Lower leg skin (tissue), 4 donors: Measurements from ENCODE around the gene GNAI3. TPM values are rescaled to one million over a fixed set of nuclear protein-coding genes. Genes with fewer than 3 reads are reported as not detected.

Experiments used
- DNase-seq, 2 donors: peaks; one replicate each; pipeline ENCODE4 v3.0.0-alpha.2; 2019; ENCODE audit warnings: low spot score in 2 of 2
- H3K4me3 ChIP-seq: fragments of 200-600 bp; sonication (generic); 2 replicates; pipeline ENCODE4 v1.5.1; 2017; ENCODE audit warnings: mild to moderate bottlenecking, low read depth; ENCODE audit not compliant: poor library complexity, severe bottlenecking
- POLR2A ChIP-seq, 2 donors: fragments of 450-650 bp; IDR thresholded peaks; one replicate each; pipeline ENCODE4 v1.6.1; 2016 to 2017; ENCODE audit warnings: antibody characterized with exemption in 2 of 2, mild to moderate bottlenecking in 1 of 2, moderate library complexity in 1 of 2
- WGBS, 2 donors: methylation state at CpG; one replicate each; pipeline ENCODE4 v1.1.5; 2018; 5-methylcytosine and 5-hydroxymethylcytosine counted together
- intact Hi-C: fragments of 100-400 bp; cut with DNase I; formaldehyde crosslinking; loops from one replicate; pipeline ENCODE4 v1.15.0; 2023; ENCODE audit warnings: low total_unique reads
- total RNA-seq, 4 donors: library from RNA; depleted of rRNA; stranded (reverse); fragments of >200 nt; gene quantifications; one replicate each; pipeline ENCODE4 v1.1.0, GENCODE V29; 2016
- TF ChIP-seq, protein P1 (sequence below), 3 donors: fragments of 450-650 bp; IDR thresholded peaks; one replicate each; pipeline ENCODE4 v1.5.1; 2016; ENCODE audit warnings: antibody characterized with exemption in 3 of 3, mild to moderate bottlenecking in 3 of 3, moderate library complexity in 2 of 3

GNAI3 gene
- total RNA-seq, 4 donors from 2014 or later: 8.5 to 13.2 (median 10.7) TPM

DNA sequence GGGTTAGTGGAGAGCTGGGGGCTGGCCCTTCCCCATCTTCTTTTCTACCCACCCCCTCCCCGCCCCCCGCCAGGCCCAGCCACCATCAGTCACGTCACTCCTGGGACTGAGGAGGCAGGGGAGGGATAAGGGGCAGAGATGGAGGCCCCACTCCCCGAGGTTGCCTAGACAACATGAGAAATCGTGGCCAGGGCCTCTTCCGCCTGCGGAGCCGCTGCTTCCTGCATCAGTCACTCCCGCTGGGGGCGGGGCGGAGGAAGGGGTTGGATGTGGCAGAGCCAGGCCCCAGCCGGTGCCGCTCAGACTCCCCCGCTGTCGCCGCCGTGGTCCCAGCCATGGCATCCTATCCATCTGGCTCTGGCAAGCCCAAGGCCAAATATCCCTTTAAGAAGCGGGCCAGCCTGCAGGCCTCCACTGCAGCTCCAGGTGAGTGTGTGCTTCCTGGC lies 72.4 kb downstream of the GNAI3 start:
- peak overlapping the region; percentile 44 for H3K4me3 ChIP-seq
- TF ChIP-seq POLR2A (IDR thresholded peaks at IDR 0.05): no peak
- TF ChIP-seq, protein P1, sequence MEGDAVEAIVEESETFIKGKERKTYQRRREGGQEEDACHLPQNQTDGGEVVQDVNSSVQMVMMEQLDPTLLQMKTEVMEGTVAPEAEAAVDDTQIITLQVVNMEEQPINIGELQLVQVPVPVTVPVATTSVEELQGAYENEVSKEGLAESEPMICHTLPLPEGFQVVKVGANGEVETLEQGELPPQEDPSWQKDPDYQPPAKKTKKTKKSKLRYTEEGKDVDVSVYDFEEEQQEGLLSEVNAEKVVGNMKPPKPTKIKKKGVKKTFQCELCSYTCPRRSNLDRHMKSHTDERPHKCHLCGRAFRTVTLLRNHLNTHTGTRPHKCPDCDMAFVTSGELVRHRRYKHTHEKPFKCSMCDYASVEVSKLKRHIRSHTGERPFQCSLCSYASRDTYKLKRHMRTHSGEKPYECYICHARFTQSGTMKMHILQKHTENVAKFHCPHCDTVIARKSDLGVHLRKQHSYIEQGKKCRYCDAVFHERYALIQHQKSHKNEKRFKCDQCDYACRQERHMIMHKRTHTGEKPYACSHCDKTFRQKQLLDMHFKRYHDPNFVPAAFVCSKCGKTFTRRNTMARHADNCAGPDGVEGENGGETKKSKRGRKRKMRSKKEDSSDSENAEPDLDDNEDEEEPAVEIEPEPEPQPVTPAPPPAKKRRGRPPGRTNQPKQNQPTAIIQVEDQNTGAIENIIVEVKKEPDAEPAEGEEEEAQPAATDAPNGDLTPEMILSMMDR (IDR thresholded peaks at IDR 0.05): no peak
- WGBS, 2 donors: 0 to 1% methylated on average over 15 to 17 of the region's 18 CpGs
- intact Hi-C loops: loop anchor here (10.0 kb wide), 1 partner anchor 76 kb away; the partner anchor contains the start of gene GNAI3
- DNase-seq: peak; percentile 86 to 98

DNA sequence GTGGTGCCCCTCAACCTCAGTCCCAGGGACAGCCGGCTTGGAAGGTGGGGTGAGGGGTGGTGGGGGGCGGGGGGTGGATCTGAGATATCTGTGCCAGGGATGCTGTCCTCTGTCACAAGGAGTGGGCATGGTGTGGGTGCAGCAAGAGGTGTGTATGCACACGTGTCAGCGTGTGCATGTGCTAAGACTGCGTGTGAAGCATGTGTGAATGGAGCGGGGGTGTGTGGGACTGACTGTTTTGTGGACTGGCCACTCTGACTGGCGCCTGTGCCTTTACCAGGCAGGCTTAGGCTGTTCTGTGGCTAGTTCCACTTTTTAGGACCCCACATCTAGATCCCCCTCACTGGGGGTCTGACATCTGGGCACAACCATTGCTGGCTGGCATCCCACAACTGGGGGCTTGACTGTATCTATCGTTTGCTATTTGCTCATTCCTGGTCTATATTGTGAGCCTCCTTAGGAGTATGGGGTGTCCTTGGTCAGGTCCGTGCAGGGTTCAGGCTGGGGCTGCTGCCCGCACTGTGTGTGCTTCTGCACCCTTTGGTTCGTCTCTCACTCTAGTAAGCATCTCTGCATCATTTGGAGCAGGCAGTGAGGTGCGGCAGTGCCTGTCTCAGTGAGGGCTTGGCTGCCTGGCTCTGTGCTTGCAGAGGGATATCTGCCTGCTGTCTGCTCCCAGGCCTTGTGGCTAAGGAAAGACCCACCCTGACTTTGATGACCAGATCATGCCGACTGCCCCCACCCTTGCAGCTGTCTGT lies 73.1 kb downstream of the GNAI3 start:
- intact Hi-C loops: loop anchor here (10.0 kb wide), 1 partner anchor 77 kb away; the partner anchor contains the start of gene GNAI3
- DNase-seq: peak in 1 of 2 donors; percentile 79
- TF ChIP-seq POLR2A (IDR thresholded peaks at IDR 0.05): no peak
- TF ChIP-seq, protein P1 (IDR thresholded peaks at IDR 0.05): no peak
- WGBS, 2 donors: 23 to 38% methylated on average over 12 to 13 of the region's 13 CpGs
- no peak overlapping the region for H3K4me3 ChIP-seq

GRCh38 chr1:109622137-109622892 lies 73.9 kb downstream of the GNAI3 start:
- 77 to 88% methylated on average over 11 of the region's 11 CpGs for WGBS, 2 donors
- TF ChIP-seq, protein P1 (IDR thresholded peaks at IDR 0.05): no peak
- TF ChIP-seq POLR2A (IDR thresholded peaks at IDR 0.05): no peak
- H3K4me3 ChIP-seq: no peak overlapping the region
- intact Hi-C loops: loop anchor here (10.0 kb wide), 1 partner anchor 78 kb away; the partner anchor contains the start of gene GNAI3
- peak; percentile 9 to 78 for DNase-seq

GRCh38 chr1:109622895-109623294 lies 74.5 kb downstream of the GNAI3 start:
- no peak overlapping the region for H3K4me3 ChIP-seq
- TF ChIP-seq, protein P1 (IDR thresholded peaks at IDR 0.05): no peak
- TF ChIP-seq POLR2A (IDR thresholded peaks at IDR 0.05): no peak
- 93 to 98% methylated on average over 3 of the region's 3 CpGs for WGBS, 2 donors
- peak in 1 of 2 donors; percentile 12 for DNase-seq
- intact Hi-C loops: loop anchor here (10.0 kb wide), 1 partner anchor 78 kb away; the partner anchor contains the start of gene GNAI3

- WGBS, 2 donors: 59 to 60% methylated on average over 11 of the region's 11 CpGs
- intact Hi-C loops: loop anchor here (10.0 kb wide), 1 partner anchor 79 kb away; the partner anchor contains the start of gene GNAI3
- no peak overlapping the region for H3K4me3 ChIP-seq
- DNase-seq: peak; percentile 12 to 83
- no peak for TF ChIP-seq POLR2A (IDR thresholded peaks at IDR 0.05)
- TF ChIP-seq, protein P1 (IDR thresholded peaks at IDR 0.05): no peak
These were observed 75.3 kb downstream of the GNAI3 start for GRCh38 chr1:109623601-109624161.
